Right atrium auricular region (tissue), 2 donors: ENCODE results near the gene MUC13. TPM values are rescaled to one million over a fixed set of nuclear protein-coding genes. Genes with fewer than 3 reads are reported as not detected.
A peak's percentile ranks its signal among the peaks of the same experiment; 100 is the strongest.

Experiments
- DNase-seq: peaks from one replicate; pipeline ENCODE4 v3.0.0-alpha.2; 2019; ENCODE audit warnings: low spot score
- H3K27ac ChIP-seq, 2 donors: fragments of 200-600 bp; sonication (generic); 1 replicate in 1 of 2; 2 replicates in 1 of 2; pipeline ENCODE4 v1.5.1; 2016 to 2019
- H3K27me3 ChIP-seq, 2 donors: fragments of 200-600 bp; sonication (generic); one replicate each; pipeline versions ENCODE4 v1.5.1 to v1.6.0; 2017 to 2019
- H3K36me3 ChIP-seq: fragments of 200-600 bp; sonication (generic); one replicate; pipeline ENCODE4 v1.5.1; 2016
- H3K4me1 ChIP-seq, 2 donors: fragments of 200-600 bp; sonication (generic); one replicate each; pipeline versions ENCODE4 v1.5.1 to v1.6.0; 2017 to 2019
- H3K4me3 ChIP-seq, 2 donors: fragments of 200-600 bp; sonication (generic); 1 replicate in 1 of 2; 2 replicates in 1 of 2; pipeline ENCODE4 v1.5.1; 2017 to 2019; ENCODE audit warnings: mild to moderate bottlenecking in 1 of 2, moderate library complexity in 1 of 2
- H3K9me3 ChIP-seq, 2 donors: fragments of 200-600 bp; sonication (generic); one replicate each; pipeline ENCODE4 v1.5.1; 2019
- CTCF ChIP-seq, 2 donors: fragments of 200-600 bp; sonication (generic); IDR thresholded peaks; one replicate each; pipeline ENCODE4 v1.5.1; 2019; ENCODE audit warnings: antibody characterized with exemption in 2 of 2
- total RNA-seq, 2 donors: library from RNA; depleted of rRNA; stranded (reverse); fragments of >200 nt; gene quantifications; one replicate each; pipeline ENCODE4 v1.1.0, GENCODE V29; 2016

Gene MUC13
- total RNA-seq, 2 donors from 2014 or later = not detected

DNA sequence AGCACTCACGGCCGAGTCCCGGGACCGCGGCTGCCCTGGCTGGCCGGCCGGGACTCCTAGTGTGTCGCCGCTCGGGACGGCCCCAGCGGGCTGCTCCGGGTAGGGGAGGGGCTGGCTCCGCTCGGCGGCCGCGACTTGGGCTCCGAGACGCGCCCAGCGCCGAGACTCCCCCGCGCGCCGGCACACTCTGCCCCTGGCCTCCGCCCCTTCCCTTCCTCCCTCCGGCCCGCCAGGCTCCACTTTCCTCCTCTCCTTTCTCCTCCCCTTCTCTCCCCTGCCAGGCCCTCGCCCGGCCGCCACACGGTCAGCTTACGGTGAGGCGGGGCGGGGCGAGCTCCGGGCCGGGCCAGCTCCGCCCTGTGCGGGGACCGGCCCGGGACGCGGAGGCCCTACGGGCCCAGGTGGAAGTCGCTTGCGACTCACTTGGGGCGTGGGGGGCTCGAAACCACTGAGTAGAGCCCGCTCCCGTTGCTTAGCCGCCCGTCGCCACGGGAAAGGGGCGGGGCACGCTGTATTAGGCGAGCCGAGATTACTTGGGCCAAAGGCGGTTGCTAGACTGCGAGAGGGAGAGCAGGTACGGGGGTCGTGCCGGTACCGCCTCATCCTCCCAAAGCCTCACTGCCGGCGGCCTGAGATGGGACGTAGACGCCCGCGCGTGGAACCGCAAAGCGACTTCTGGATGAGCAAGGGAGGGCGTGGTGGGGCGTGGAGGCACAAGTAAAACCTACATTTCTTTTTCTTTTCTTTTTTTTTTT lies 47.2 kb downstream of the MUC13 start, which contains the start of gene ITGB5:
TSS of gene ITGB5 (minus strand) at position 189 of the 755 bp plus-strand sequence. CDS start 365 bp downstream, outside the sequence.
- H3K27ac ChIP-seq = peak within 1 kb of the TSS; percentile 94 to 97
- no peak for TF ChIP-seq CTCF (IDR thresholded peaks at IDR 0.05)
- H3K36me3 ChIP-seq = no peaks in the 10 kb centered on the region
- H3K27me3 ChIP-seq = no peaks in the 10 kb centered on the region
- peak; percentile 82 for DNase-seq
- H3K9me3 ChIP-seq = no peaks in the 10 kb centered on the region
- peak within 1 kb of the TSS; percentile 80 to 86 for H3K4me3 ChIP-seq
- peaks cover 0 to 37% of the 10 kb centered on the region in 2 donors for H3K4me1 ChIP-seq

DNA sequence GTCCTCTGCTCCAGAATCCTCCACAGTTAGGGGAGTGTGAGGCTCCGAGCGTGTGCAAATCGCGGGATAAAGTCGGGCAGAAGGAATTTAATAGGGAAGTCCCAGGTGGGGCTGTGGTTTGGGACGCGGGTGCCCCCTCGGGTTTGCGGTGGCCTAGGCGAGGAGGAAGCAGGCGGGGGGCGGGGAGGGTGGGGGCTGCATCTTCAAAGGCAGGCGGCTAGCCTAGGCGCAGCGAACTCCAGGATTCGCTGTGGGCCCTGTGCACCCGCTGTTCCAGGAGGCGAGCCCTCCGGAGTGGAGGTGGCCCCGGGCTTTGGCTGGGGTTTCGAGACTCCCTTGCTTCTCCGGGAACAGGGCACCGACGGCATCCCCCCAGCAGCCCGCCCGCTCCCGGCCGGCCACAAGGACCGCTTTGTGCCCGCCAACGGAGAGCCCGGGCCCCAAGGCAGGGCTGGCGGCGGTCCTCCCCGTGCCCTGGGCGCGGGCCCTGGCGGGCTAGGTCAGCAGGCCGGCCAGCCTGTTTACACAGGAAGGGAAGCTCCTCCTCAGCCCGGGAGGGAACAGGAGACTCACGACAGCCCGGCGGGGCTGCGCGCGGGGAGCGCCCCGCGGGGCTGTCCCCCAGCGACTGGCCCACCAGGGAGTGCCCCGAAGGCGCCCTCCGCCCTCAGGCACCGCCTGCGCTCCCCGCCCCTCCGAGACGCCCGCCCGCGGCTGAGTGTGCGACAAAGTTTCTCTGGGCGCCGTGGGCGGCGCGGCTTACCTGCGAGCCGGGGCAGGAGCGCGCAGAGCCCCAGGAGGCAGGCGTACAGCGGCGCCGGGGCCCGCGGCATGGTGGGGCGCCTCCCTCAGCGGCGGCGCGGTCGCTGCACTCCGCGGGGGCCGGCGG lies 48.1 kb downstream of the MUC13 start:
- H3K4me3 ChIP-seq = peak overlapping the region; percentile 80 to 86
- DNase-seq = no peak
- peaks cover 0 to 39% of the 10 kb centered on the region in 2 donors for H3K4me1 ChIP-seq
- H3K27ac ChIP-seq = peak overlapping the region; percentile 94 to 97
- H3K27me3 ChIP-seq = no peaks in the 10 kb centered on the region
- H3K36me3 ChIP-seq = no peaks in the 10 kb centered on the region
- TF ChIP-seq CTCF (IDR thresholded peaks at IDR 0.05) = no peak
- H3K9me3 ChIP-seq = no peaks in the 10 kb centered on the region

DNA sequence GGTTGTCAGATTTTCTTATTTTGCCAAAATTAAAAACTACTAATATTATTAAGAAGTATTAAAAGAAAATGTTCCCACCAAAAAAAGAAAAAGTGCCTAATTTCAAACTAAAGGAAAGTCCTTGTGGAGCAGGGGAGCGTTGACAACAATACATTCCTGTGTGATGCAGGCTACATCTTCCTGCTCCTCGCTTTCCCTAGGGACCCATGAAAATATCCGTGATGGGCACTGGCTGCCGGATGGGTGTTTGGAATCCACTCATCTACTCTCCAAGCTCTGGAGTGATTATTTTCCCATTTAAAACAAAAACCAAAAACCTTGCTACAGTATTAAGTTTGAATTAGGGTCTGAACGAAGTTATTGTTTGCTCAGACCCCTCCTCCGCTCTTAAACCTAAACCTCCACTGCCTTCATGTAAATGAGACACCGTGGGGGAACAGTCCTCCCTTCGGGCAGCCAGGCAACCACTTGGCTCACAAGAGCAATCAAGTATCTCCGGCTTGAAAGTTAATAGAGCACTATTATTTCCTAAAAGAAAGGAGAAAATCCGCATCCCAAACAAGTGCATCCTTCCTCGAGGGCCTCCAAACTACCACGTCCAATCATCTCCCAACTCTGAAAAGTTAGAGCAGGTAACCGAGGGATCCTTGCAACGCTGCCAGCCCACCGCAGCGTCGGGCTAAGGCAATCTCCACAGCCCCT lies 48.9 kb downstream of the MUC13 start:
- Histone ChIP-seq H3K27me3 (no peaks in the 10 kb centered on the region), H3K27ac (peak overlapping the region; percentile 94 to 97), H3K36me3 (no peaks in the 10 kb centered on the region), H3K9me3 (no peaks in the 10 kb centered on the region), H3K4me3 (peak overlapping the region; percentile 80 to 86), H3K4me1 (peaks cover 0 to 39% of the 10 kb centered on the region in 2 donors)
- no peak for TF ChIP-seq CTCF (IDR thresholded peaks at IDR 0.05)
- DNase-seq = no peak

GRCh38 chr3:124884474-124885101 lies 50.0 kb downstream of the MUC13 start:
- no peak for DNase-seq
- Histone ChIP-seq H3K4me1 (peaks cover 0 to 43% of the 10 kb centered on the region in 2 donors), H3K9me3 (no peaks in the 10 kb centered on the region), H3K36me3 (no peaks in the 10 kb centered on the region), H3K27ac (peak overlapping the region in 1 of 2 donors; percentile 97), H3K27me3 (no peaks in the 10 kb centered on the region), H3K4me3 (no peak overlapping the region)
- TF ChIP-seq CTCF (IDR thresholded peaks at IDR 0.05) = no peak

- DNase-seq = no peak
- no peaks in the 10 kb centered on the region for H3K9me3 ChIP-seq
- H3K36me3 ChIP-seq = no peaks in the 10 kb centered on the region
- H3K4me1 ChIP-seq = peaks cover 0 to 50% of the 10 kb centered on the region in 2 donors
- H3K27ac ChIP-seq = no peak overlapping the region
- H3K4me3 ChIP-seq = no peak overlapping the region
- H3K27me3 ChIP-seq = no peaks in the 10 kb centered on the region
- TF ChIP-seq CTCF (IDR thresholded peaks at IDR 0.05) = no peak
Measured at GRCh38 chr3:124883766-124884473, 50.6 kb downstream of the MUC13 start.
